A673 (cell line): ENCODE measurements around the gene RBBP6.

ENCODE experiments used
- CTCF ChIP-seq: fragments of 300-800, 200-600 bp; sonication (generic); conservative IDR thresholded peaks from 2 replicates; pipeline ENCODE4 v1.5.1; 2017; ENCODE audit warnings: low read depth, mild to moderate bottlenecking, antibody characterized with exemption, low read length, moderate library complexity, mixed read lengths
- EZH2 ChIP-seq: fragments of 200-600 bp; sonication (generic); IDR thresholded peaks from 2 replicates; pipeline ENCODE4 v1.6.1; 2017; ENCODE audit warnings: borderline replicate concordance, low read depth, mild to moderate bottlenecking, mixed read lengths, antibody characterized with exemption, low read length; ENCODE audit not compliant: poor library complexity, severe bottlenecking

- TF ChIP-seq CTCF: no peak
- TF ChIP-seq EZH2: no peak
These were observed 5.3 kb downstream of the RBBP6 start for GRCh38 chr16:24544640-24545039.
